Lung (tissue), 12 donors: Measurements from ENCODE around the gene C2CD2. TPM values are rescaled to one million over a fixed set of nuclear protein-coding genes. Genes with fewer than 3 reads are reported as not detected.

Experiments used
- ATAC-seq: fragments of 200-7000 bp; cut with Tn5 transposase; one replicate; pipeline ENCODE4 v1.9.1; 2020; ENCODE audit warnings: moderate number of reproducible peaks; ENCODE audit not compliant: insufficient read depth, low FRiP score
- DNase-seq, 3 donors: peaks; one replicate each; pipeline ENCODE4 v3.0.0-alpha.2; 2013 to 2017
- H3K27ac ChIP-seq, 2 donors: one replicate each; pipeline ENCODE4 v1.5.1; 2013; ENCODE audit warnings: mild to moderate bottlenecking in 2 of 2, moderate library complexity in 2 of 2, control low read depth in 1 of 2, inconsistent platforms in 1 of 2, low read depth in 1 of 2, low read length in 1 of 2
- H3K27me3 ChIP-seq, 3 donors: one replicate each; pipeline ENCODE4 v1.5.1; 2013; ENCODE audit warnings: low read length in 2 of 3; ENCODE audit not compliant: control insufficient read depth in 3 of 3, insufficient read depth in 3 of 3
- H3K36me3 ChIP-seq, 4 donors: one replicate each; pipeline ENCODE4 v1.5.1; 2013; ENCODE audit warnings: low read length in 4 of 4, mild to moderate bottlenecking in 1 of 4, moderate library complexity in 1 of 4; ENCODE audit not compliant: control insufficient read depth in 4 of 4, insufficient read depth in 4 of 4
- H3K4me1 ChIP-seq, 5 donors: one replicate each; pipeline ENCODE4 v1.5.1; 2013; ENCODE audit warnings: low read length in 5 of 5, mild to moderate bottlenecking in 2 of 5, moderate library complexity in 1 of 5; ENCODE audit not compliant: control insufficient read depth in 5 of 5, insufficient read depth in 5 of 5
- H3K4me3 ChIP-seq: one replicate; pipeline ENCODE4 v1.5.1; 2013; ENCODE audit warnings: mild to moderate bottlenecking, control low read depth, moderate library complexity
- H3K9ac ChIP-seq, 2 donors: one replicate each; pipeline ENCODE4 v1.5.1; 2013; ENCODE audit warnings: low read length in 2 of 2, control low read depth in 1 of 2; ENCODE audit not compliant: insufficient read depth in 1 of 2
- H3K9me3 ChIP-seq, 4 donors: one replicate each; pipeline ENCODE4 v1.5.1; 2013; ENCODE audit warnings: low read length in 3 of 4, mild to moderate bottlenecking in 1 of 4, moderate library complexity in 1 of 4; ENCODE audit not compliant: control insufficient read depth in 4 of 4, insufficient read depth in 3 of 4
- CTCF ChIP-seq: IDR thresholded peaks from 2 replicates; pipeline ENCODE4 v1.5.1; 2012; ENCODE audit warnings: mild to moderate bottlenecking; ENCODE audit errors: control extremely low read depth, extremely low read depth
- WGBS, 2 donors: extraction: QIAGEN DNeasy Blood & Tissue Kit; methylation state at CpG; one replicate each; pipeline ENCODE4 v1.1.7; 2013; 5-methylcytosine and 5-hydroxymethylcytosine counted together
- polyA plus RNA-seq, 2 donors: library from polyadenylated mRNA; stranded (reverse); fragments of 200-250 nt; gene quantifications; one replicate each; pipeline ENCODE4 v1.2.1, GENCODE V29; 2013
- total RNA-seq, 2 donors: library from RNA; depleted of rRNA in 1 of 2; stranded (reverse); fragments of >200 nt in 1 of 2; gene quantifications; one replicate each; pipeline ENCODE4 v1.2.1, GENCODE V29; 2014 to 2021
- donor health status: control.
- donor health status: control.
- donor health status: Bipolar disorder and iron deficiency.
- donor health status: healthy.
- donor health status: DM: yes; HTN: yes; CAD: no.

Gene C2CD2
- total and polyA plus RNA-seq, 4 donors = 7.0 to 19.5 (median 12.2) TPM

GRCh38 chr21:41885341-41886024, 68.3 kb downstream of the C2CD2 start:
- Histone ChIP-seq H3K9me3 (no peaks in the 10 kb centered on the region), H3K27ac (no peak overlapping the region), H3K4me3 (no peak overlapping the region), H3K27me3 (no peaks in the 10 kb centered on the region), H3K36me3 (peaks cover 0 to 11% (median 0%) of the 10 kb centered on the region in 4 donors), H3K4me1 (no peaks in the 10 kb centered on the region), H3K9ac (no peak overlapping the region)
- DNase-seq (peak in 1 of 3 donors; percentile 13), ATAC-seq (no peak)
- WGBS, 2 donors = 30 to 53% methylated on average over 22 of the region's 22 CpGs
- TF ChIP-seq CTCF = no peak

GRCh38 chr21:41884501-41885030, 69.3 kb downstream of the C2CD2 start:
- WGBS, 2 donors = 89 to 94% methylated on average over 19 of the region's 19 CpGs
- peaks cover 0 to 2% (median 0%) of the 10 kb centered on the region in 5 donors for H3K4me1 ChIP-seq
- ATAC-seq = no peak

GRCh38 chr21:41883582-41883981, 70.2 kb downstream of the C2CD2 start:
- Histone ChIP-seq H3K9ac (no peak overlapping the region), H3K36me3 (peaks cover 0 to 4% (median 0%) of the 10 kb centered on the region in 4 donors), H3K27ac (no peak overlapping the region), H3K9me3 (no peaks in the 10 kb centered on the region), H3K4me3 (no peak overlapping the region), H3K27me3 (no peaks in the 10 kb centered on the region), H3K4me1 (peaks cover 0 to 2% (median 0%) of the 10 kb centered on the region in 5 donors)
- DNase-seq (no peak), ATAC-seq (no peak)
- WGBS, 2 donors = 95 to 99% methylated on average over 5 of the region's 5 CpGs
- TF ChIP-seq CTCF = no peak

More at GRCh38 chr21:41884501-41885030, 69.3 kb downstream of the C2CD2 start:
- H3K36me3 ChIP-seq = peaks cover 0 to 11% (median 0%) of the 10 kb centered on the region in 4 donors
- H3K9ac ChIP-seq = no peak overlapping the region
- no peak overlapping the region for H3K27ac ChIP-seq
- DNase-seq = no peak
- no peaks in the 10 kb centered on the region for H3K9me3 ChIP-seq
- TF ChIP-seq CTCF = no peak
- no peak overlapping the region for H3K4me3 ChIP-seq
- H3K27me3 ChIP-seq = no peaks in the 10 kb centered on the region
